ENCODE results near the gene NRF1.

NRF1 gene

GRCh38 chr7:129769400-129769774 is 157.9 kb downstream of the NRF1 start:
- Histone ChIP-seq H3K36me3 (ENCODE audit: insufficient read depth, low read length) (no peaks in the 10 kb centered on the region), H3K9ac (ENCODE audit: low read length) (no peak overlapping the region), H3K9me3 (ENCODE audit: low read length) (no peaks in the 10 kb centered on the region), H3K27me3 (ENCODE audit: control insufficient read depth in 1 of 2, insufficient read depth in 2 of 2, low read length in 2 of 2) (no peaks in the 10 kb centered on the region), H3K4me1 (ENCODE audit: insufficient read depth, low read length) (no peaks in the 10 kb centered on the region), H3K4me3 (ENCODE audit: low read depth in 1 of 2, low read length in 2 of 2) (no peak overlapping the region), H3K27ac (ENCODE audit: low read depth, low read length) (no peak overlapping the region)

- H3K4me1 ChIP-seq (ENCODE audit: insufficient read depth, low read length) = no peaks in the 10 kb centered on the region
- H3K36me3 ChIP-seq (ENCODE audit: insufficient read depth, low read length) = no peaks in the 10 kb centered on the region
- no peaks in the 10 kb centered on the region for H3K27me3 ChIP-seq (ENCODE audit: control insufficient read depth in 1 of 2, insufficient read depth in 2 of 2, low read length in 2 of 2)
- H3K9me3 ChIP-seq (ENCODE audit: low read length) = no peaks in the 10 kb centered on the region
- no peak overlapping the region for H3K27ac ChIP-seq (ENCODE audit: low read depth, low read length)
- no peak overlapping the region for H3K9ac ChIP-seq (ENCODE audit: low read length)
- H3K4me3 ChIP-seq (ENCODE audit: low read depth in 1 of 2, low read length in 2 of 2) = no peak overlapping the region
These were observed 158.6 kb downstream of the NRF1 start for GRCh38 chr7:129769866-129770808.

GRCh38 chr7:129771201-129771927 is 159.8 kb downstream of the NRF1 start:
- Histone ChIP-seq H3K27ac (ENCODE audit: low read depth, low read length) (no peak overlapping the region), H3K4me1 (ENCODE audit: insufficient read depth, low read length) (no peaks in the 10 kb centered on the region), H3K9ac (ENCODE audit: low read length) (no peak overlapping the region), H3K36me3 (ENCODE audit: insufficient read depth, low read length) (no peaks in the 10 kb centered on the region), H3K27me3 (ENCODE audit: control insufficient read depth in 1 of 2, insufficient read depth in 2 of 2, low read length in 2 of 2) (no peaks in the 10 kb centered on the region), H3K4me3 (ENCODE audit: low read depth in 1 of 2, low read length in 2 of 2) (no peak overlapping the region), H3K9me3 (ENCODE audit: low read length) (no peaks in the 10 kb centered on the region)

- Histone ChIP-seq H3K27ac (ENCODE audit: low read depth, low read length) (no peak overlapping the region), H3K4me1 (ENCODE audit: insufficient read depth, low read length) (no peaks in the 10 kb centered on the region), H3K9ac (ENCODE audit: low read length) (no peak overlapping the region), H3K9me3 (ENCODE audit: low read length) (no peaks in the 10 kb centered on the region), H3K36me3 (ENCODE audit: insufficient read depth, low read length) (no peaks in the 10 kb centered on the region), H3K27me3 (ENCODE audit: control insufficient read depth in 1 of 2, insufficient read depth in 2 of 2, low read length in 2 of 2) (peaks cover 0 to 1% of the 10 kb centered on the region in 2 donors), H3K4me3 (ENCODE audit: low read depth in 1 of 2, low read length in 2 of 2) (no peak overlapping the region)
These were observed 160.5 kb downstream of the NRF1 start for GRCh38 chr7:129771928-129772479.

GRCh38 chr7:129772646-129773280 is 161.2 kb downstream of the NRF1 start:
- Histone ChIP-seq H3K9me3 (ENCODE audit: low read length) (no peaks in the 10 kb centered on the region), H3K27me3 (ENCODE audit: control insufficient read depth in 1 of 2, insufficient read depth in 2 of 2, low read length in 2 of 2) (peaks cover 7 to 9% of the 10 kb centered on the region in 2 donors), H3K4me3 (ENCODE audit: low read depth in 1 of 2, low read length in 2 of 2) (no peak overlapping the region), H3K4me1 (ENCODE audit: insufficient read depth, low read length) (no peaks in the 10 kb centered on the region), H3K9ac (ENCODE audit: low read length) (no peak overlapping the region), H3K27ac (ENCODE audit: low read depth, low read length) (no peak overlapping the region), H3K36me3 (ENCODE audit: insufficient read depth, low read length) (no peaks in the 10 kb centered on the region)

- Histone ChIP-seq H3K36me3 (ENCODE audit: insufficient read depth, low read length) (no peaks in the 10 kb centered on the region), H3K9ac (ENCODE audit: low read length) (no peak overlapping the region), H3K4me1 (ENCODE audit: insufficient read depth, low read length) (no peaks in the 10 kb centered on the region), H3K9me3 (ENCODE audit: low read length) (no peaks in the 10 kb centered on the region), H3K4me3 (ENCODE audit: low read depth in 1 of 2, low read length in 2 of 2) (no peak overlapping the region), H3K27ac (ENCODE audit: low read depth, low read length) (no peak overlapping the region), H3K27me3 (ENCODE audit: control insufficient read depth in 1 of 2, insufficient read depth in 2 of 2, low read length in 2 of 2) (peaks cover 13 to 15% of the 10 kb centered on the region in 2 donors)
These were observed 161.8 kb downstream of the NRF1 start for GRCh38 chr7:129773328-129773731.

GRCh38 chr7:129773871-129774270 is 162.4 kb downstream of the NRF1 start:
- Histone ChIP-seq H3K36me3 (ENCODE audit: insufficient read depth, low read length) (no peaks in the 10 kb centered on the region), H3K27ac (ENCODE audit: low read depth, low read length) (no peak overlapping the region), H3K4me3 (ENCODE audit: low read depth in 1 of 2, low read length in 2 of 2) (no peak overlapping the region), H3K4me1 (ENCODE audit: insufficient read depth, low read length) (peaks cover 4% of the 10 kb centered on the region), H3K27me3 (ENCODE audit: control insufficient read depth in 1 of 2, insufficient read depth in 2 of 2, low read length in 2 of 2) (peaks cover 18 to 20% of the 10 kb centered on the region in 2 donors), H3K9me3 (ENCODE audit: low read length) (no peaks in the 10 kb centered on the region), H3K9ac (ENCODE audit: low read length) (no peak overlapping the region)

GRCh38 chr7:129774359-129774758 is 162.8 kb downstream of the NRF1 start:
- Histone ChIP-seq H3K4me1 (ENCODE audit: insufficient read depth, low read length) (peaks cover 4% of the 10 kb centered on the region), H3K27me3 (ENCODE audit: control insufficient read depth in 1 of 2, insufficient read depth in 2 of 2, low read length in 2 of 2) (peaks cover 22 to 23% of the 10 kb centered on the region in 2 donors), H3K4me3 (ENCODE audit: low read depth in 1 of 2, low read length in 2 of 2) (no peak overlapping the region), H3K9me3 (ENCODE audit: low read length) (no peaks in the 10 kb centered on the region), H3K9ac (ENCODE audit: low read length) (no peak overlapping the region), H3K36me3 (ENCODE audit: insufficient read depth, low read length) (no peaks in the 10 kb centered on the region), H3K27ac (ENCODE audit: low read depth, low read length) (no peak overlapping the region)

- peaks cover 4% of the 10 kb centered on the region for H3K4me1 ChIP-seq (ENCODE audit: insufficient read depth, low read length)
- no peak overlapping the region for H3K9ac ChIP-seq (ENCODE audit: low read length)
- no peaks in the 10 kb centered on the region for H3K9me3 ChIP-seq (ENCODE audit: low read length)
- H3K4me3 ChIP-seq (ENCODE audit: low read depth in 1 of 2, low read length in 2 of 2) = no peak overlapping the region
- no peak overlapping the region for H3K27ac ChIP-seq (ENCODE audit: low read depth, low read length)
- H3K36me3 ChIP-seq (ENCODE audit: insufficient read depth, low read length) = no peaks in the 10 kb centered on the region
- H3K27me3 ChIP-seq (ENCODE audit: control insufficient read depth in 1 of 2, insufficient read depth in 2 of 2, low read length in 2 of 2) = peaks cover 22 to 30% of the 10 kb centered on the region in 2 donors
These were observed 163.6 kb downstream of the NRF1 start for GRCh38 chr7:129774871-129775694.

GRCh38 chr7:129775695-129776361 is 164.3 kb downstream of the NRF1 start:
- Histone ChIP-seq H3K9me3 (ENCODE audit: low read length) (no peaks in the 10 kb centered on the region), H3K4me1 (ENCODE audit: insufficient read depth, low read length) (peaks cover 4% of the 10 kb centered on the region), H3K27me3 (ENCODE audit: control insufficient read depth in 1 of 2, insufficient read depth in 2 of 2, low read length in 2 of 2) (peaks cover 24 to 38% of the 10 kb centered on the region in 2 donors), H3K27ac (ENCODE audit: low read depth, low read length) (no peak overlapping the region), H3K36me3 (ENCODE audit: insufficient read depth, low read length) (no peaks in the 10 kb centered on the region), H3K9ac (ENCODE audit: low read length) (no peak overlapping the region), H3K4me3 (ENCODE audit: low read depth in 1 of 2, low read length in 2 of 2) (no peak overlapping the region)

Data from muscle layer of colon (tissue), 2 donors.